CD4-positive, alpha-beta T cell treated with Interferon alpha-2 for 1 hour (primary cell): ENCODE measurements around the gene LILRA6.
"Not testable (repeated sequence)": the region's sequence is repeated elsewhere in the genome, so short reads cannot be mapped to it uniquely, and the experiment has no call there.

Experiments used
- DNase-seq, 2 donors: peaks; one replicate each; pipeline ENCODE4 v3.0.0-alpha.2; 2020 to 2022

The LILRA6 gene

DNA sequence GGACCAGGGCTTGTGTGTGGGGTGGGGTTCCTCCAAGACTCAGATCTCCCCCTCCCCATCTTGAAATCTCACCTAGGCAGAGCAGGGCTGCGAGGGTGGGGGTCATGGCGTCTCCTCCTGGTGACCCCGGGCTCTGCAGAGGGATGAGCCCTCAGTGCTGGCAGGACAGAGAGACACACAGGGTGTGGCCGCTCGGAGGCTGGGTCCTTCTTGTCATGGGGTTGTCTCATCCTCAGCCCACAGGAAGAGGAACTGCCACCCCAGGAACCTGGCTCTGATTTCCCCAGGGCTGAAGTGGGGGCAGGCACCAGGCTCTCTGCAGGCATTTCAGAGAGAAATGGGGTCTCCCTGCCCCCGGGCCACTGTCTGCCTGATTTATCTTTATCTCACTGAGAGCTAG lies at the start of gene LILRA6:
Gene LILRA6, minus strand, starts transcription at position 145 of the 400 bp plus-strand sequence.
- DNase-seq, result peak; percentile 9 to 39

DNA sequence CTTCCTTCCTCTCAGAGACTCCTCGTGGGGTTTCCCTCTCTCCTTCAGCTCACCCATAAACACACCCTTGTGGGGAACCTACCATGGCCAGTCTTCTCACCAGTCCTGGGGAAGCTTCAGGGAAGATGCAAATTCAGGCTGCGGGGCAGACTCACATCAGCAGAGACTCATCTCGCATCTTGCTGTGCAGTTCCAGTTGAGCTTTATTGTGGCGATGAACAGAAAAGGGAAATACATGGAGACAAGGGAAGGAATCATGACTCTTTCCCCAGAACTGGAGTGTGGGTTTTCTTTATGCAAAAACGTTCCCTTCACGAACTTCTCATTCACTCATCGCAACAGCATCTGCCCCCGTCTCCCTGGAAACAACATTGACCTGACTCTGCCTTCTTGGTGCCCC lies 46.6 kb upstream of the LILRA6 start:
- DNase-seq, result not testable (repeated sequence)

DNA sequence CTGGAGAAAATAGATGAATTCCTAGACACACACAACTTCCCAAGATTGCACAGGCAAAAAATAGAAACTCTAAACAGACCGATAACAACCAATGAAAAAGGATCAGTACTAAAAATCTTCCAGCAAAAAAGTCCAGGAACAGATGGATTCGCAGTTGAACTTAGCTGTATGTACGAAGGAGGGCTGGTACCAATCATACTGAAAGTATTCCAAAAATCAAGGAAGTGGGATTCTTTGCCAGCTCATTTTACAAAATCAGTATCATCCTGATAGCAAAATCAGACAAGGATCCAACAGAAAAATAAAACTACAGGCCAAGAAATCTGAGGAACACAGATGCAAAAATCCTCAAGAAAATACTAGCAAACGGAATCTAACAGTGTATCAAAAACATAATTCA lies 44.9 kb upstream of the LILRA6 start:
- DNase-seq, result no peak

DNA sequence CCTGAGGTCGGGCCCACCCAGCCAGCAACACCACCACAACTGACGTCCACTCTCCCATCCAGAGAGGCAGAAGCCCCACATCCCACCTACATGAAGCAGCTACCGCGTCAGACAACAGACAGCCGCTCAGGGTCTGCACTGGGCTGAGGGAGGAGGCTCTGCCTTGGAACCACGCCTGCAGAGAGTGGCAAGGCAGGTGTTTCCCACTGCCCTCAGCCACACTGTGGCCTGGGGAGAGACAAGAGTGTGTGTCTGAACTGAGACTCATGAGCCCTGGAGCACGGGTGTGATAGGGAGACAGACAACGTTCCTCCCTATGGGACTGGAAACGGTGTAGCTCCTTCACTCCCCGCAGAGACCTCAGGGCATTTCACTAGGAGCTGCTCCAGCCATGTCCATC lies 43.7 kb upstream of the LILRA6 start:
- DNase-seq, result not testable (repeated sequence)

DNA sequence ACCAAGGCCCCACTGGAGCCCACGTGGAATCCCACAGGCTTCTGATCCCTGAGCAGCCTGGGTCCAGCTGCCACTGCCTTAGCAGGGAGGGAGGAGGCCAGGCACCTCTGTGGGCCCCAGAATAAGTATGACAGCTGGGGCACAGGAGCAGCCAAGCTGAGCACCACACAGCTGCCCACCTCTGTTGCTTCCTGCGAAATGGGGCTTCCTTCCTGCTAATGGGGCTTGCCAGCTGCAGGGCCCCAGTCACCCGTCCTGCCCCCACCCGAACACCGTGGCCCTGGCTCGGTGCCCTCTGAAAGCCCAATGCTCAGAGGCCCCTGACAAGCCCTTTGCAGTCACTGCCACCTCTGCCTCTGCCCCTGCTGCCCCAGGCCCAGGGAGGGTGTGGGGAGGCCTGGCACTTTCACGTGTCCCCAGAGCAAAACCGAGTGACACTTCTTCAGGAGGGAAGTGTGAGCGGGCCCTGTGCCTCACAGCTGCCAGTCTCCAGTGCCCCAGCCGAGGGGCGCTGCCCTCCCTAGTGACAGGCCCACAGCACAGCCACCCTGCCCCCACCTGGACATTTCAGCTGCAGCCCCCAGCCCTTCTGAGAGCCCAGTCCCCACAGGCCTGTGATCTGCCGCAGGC lies 43.0 kb upstream of the LILRA6 start:
- DNase-seq, result peak in 1 of 2 donors; percentile 51

DNA sequence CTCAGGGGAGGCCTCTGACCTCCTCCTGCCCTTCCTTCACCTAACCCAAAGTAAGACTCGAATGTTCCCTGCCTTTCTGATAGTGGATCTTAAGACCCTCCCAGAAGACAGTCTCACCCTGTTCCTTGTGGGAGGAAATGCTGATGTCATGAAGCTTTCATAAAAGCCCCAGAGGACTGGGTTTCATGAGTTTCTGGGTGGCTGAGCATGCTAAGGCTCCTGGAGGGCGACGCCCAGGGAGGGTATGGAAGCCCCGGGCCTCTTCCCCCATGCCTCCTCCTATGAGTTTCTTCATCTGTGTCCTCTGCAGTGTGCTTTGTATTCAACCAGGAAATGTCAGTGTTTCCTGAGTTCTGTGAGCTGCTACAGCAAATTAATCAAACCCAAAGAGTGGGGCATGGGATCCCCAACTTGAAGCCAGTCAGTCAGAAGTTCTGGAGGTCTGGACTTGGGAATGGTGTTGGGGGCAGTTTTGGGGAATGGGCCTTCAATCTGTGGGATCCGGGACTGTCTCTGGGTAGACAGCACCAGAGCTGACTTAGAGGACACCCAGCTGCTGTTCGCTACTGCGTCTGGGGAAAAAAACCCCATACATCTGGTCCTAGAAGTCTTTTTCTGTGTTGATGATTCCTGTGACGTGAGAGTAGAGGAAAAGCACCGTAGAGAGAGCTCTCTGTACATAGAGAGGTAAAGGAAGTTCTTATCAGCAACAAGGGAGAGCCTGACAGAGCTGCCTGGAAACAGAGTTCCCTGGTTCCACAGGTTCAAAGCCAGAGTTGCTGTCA lies 40.3 kb upstream of the LILRA6 start:
- DNase-seq, result peak in 1 of 2 donors; percentile 41

DNA sequence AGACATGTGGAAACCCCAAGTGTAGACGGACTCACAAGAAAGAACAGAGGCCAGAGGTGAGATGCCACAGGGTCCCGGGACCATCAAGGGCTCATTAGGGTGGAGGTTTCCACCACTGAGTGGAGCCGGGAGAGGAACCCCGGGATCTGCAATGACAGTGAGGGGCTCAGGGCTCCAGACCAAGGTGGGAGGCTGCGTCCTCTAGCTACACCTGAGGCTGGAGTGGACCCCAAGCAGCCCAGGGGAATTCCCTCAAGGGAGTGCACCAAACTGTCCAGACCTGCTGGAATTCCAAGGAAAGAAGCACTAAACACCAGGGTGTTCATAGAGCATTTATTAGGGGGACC lies 39.1 kb upstream of the LILRA6 start:
- DNase-seq, result not testable (repeated sequence)

DNA sequence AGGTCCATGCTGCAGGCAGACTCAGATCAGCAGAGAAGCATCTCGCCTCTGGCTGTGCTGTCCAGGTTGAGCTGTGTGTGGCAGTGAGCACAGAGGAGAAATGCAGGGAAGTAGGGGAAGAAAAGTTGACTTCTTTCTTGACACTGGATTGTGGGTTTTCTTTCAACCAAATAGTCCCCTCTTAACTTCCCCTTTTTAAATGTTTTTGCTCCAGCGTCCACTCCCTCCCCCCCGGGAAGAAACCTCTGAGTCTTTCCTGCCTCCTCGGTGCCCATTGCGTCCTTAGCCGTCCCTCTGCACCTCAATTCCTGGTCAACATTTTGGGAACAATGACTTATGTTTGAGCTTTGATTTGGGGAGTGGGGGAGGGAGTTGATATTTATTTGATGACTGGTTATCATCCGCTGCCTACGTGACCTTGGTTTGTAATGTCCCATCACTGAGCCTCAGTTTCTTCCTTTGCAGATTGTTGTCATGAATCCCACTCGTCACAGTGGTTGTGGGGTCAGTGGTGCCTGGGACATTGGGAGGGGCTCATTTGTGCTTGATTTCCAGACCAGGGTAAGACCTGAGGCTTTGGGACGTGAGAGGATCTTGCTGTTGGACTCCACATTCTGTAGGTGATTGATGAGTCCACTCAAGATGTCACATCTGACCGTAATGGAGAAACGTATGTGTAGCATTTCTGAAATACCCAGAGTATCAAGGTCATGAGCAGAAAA lies 38.6 kb upstream of the LILRA6 start, which contains the start of gene LILRB2:
Gene LILRB2, minus strand, starts transcription at position 104 of the 722 bp plus-strand sequence. CDS start 614 bp downstream, outside the sequence.
- peak in 1 of 2 donors; percentile 31 for DNase-seq

DNA sequence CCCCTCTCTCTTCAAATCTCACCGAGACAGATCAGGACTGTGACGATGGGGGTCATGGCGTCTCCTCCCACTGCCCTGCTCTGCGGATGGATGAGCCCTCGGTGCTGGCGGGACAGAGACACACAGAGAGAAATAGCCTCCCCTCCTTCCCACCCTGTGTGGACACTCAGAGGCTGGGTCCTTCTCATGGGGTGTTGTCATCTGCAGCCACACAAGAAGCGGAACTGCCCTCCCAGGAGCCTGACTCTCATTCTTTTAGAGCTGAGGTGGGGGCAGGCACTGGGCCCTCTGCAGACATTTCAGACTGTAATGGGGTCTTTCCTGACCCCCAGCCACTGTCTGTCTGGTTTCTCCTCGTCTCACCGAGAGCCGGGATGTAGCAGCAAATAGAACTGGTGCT lies 37.9 kb upstream of the LILRA6 start:
- DNase-seq, result peak in 1 of 2 donors; percentile 40

DNA sequence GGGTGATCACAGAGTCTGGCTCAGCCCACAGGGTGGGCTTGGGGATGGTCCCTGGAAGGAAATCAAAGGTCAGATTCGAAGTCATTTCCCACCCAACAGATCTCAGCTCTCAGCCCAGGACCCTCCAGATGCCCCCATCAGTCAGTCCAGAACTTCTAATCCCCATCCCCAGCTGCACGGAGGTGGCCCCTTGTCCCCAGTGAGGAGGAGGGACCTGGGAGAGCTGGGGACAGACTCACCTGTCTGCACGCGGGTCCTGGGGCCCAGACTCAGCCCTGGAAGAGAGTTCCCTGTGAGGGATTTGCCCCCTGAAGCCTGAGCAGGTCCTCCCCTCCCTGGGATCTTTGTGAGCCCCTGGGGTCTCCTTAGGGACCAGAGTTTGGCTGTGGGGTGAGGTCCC lies 37.4 kb upstream of the LILRA6 start:
- not testable (repeated sequence) for DNase-seq

DNA sequence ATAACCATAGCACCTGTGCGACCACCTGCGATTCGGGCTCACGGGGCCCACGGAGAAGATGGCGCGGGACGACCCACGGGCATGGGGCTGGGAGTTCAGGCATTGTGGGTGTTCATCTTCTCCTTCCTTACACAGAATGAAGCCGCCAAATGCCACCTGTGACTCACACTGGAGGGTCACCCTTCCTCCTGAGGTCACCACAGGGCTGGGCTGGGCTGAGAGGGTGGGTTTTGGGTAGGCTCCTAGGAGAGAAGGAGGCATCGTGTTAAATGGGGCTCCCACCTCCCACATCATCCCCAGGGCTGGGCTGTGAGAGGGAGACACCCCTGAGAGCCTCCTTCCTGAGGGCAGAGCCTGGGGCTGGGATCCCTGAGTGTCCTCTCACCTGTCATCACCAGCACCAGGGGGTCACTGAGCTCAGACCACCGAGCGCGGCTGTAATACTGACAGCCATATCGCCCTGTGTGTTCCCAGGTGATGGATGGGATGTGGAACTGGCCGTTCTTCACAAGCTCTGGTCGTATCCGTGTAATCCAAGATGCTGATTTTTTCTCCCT lies 36.9 kb upstream of the LILRA6 start:
- DNase-seq, result no peak

DNA sequence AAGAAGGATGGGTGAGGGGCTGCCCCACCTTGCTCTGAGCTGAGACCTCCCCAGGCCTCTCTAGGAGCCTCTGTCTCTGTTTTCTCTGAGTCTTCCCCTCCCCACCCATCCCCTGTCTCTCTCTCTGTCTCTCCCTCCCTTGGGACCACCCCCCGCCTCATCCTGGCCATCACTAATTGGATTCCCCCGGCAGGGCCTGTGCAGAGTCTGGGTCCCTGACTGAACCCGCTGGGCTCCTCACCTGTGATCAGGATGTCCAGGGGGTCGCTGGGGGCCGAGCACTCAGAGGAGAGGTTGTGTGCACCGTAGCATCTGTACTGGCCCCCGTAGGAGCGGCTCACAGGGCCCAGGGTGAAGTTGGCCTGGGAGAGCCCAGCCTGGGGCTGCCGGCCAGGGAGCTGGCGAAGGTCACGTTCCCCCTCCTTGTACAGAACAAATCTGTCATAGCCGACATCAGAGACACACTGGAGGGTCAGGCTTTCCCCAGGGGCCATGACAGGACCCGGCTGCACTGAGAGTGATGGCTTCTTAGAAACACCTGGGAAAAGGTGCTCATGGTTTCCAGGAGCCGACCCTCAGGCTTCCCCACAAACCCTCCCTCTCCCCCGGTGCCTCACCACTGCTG lies 36.1 kb upstream of the LILRA6 start:
- not testable (repeated sequence) for DNase-seq

DNA sequence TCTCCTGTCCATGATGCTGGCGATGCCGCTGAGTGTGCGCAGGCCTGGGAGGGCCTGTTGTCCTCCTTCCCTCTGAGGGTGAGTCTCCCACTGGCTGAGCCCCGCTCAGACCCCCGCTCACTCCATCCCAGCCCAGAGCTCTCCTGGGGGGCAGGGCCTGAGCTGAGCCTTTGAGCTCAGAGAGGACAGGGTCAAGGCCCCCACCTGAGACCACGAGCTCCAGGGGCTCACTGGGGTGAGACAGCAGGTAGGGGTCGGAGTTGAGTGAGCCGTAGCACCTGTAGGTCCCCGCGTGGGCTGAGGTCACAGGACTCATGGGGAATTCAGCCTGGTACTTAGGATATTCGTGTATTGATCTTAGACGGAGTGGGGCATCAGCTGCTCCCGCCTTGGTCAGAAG lies 35.5 kb upstream of the LILRA6 start:
- not testable (repeated sequence) for DNase-seq

DNA sequence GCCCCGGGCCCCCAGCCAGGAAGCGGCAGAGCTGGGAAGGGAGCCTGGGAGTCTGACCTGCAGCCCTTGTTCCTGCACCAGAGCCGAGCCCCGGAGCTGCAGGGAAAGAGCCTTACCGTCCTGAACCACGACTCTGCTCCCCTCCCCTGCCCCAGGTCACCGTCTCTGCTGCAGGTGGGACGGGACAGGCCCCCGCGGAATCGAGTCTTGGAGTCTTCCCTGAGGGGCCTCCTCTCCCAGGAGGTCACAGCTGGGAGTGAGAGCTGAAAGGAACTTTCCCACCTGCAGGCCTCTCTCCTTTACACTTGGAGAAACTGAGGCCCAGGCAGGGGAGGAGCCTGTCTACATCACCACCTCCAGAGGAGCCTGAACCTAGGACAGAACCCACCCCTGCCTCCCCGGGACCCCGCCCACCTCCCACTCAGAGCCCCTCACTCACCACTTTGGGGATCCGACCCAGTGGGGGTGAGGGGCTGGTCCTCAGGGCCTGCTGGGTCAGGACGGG lies 34.6 kb upstream of the LILRA6 start:
- not testable (repeated sequence) for DNase-seq

DNA sequence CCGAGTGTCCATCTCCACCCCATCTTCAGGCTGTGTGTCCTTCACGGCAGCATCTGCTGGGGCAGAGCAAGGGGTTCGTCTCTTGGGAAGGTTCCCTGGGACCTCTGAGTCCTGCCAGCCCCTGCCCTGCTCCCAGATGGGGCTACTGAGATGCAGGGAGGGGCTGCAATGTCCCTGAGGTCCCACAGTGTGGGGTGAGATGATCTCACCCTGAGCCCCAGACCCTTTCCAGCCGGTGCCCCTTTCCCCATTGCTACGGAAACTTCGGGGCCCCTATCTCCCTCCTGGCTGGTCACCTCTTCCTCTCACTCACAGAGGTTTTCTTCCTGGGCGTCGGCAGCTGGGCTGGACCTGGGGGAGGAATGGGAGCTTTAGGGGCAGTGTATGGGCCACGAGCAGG lies 33.4 kb upstream of the LILRA6 start:
- no peak for DNase-seq

DNA sequence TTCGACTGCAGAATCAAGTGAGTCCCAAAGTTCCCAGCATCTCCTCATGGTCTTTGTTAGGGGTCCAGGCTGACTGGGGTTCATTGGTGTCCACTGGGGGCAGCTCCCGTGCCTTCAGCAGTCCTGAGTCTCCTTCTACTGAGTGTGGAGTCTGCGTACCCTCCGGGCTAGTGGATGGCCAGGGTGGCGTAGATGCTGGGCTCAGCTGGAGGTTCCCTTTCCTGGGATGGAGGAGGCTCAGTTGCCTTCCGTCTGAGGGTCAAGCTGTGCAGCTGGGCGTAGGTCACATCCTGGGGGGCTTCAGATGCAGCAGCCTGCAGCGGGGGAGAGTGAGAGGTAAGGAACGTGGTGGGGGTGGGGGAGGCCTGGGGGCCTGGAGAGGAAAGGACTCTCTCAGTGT lies 31.9 kb upstream of the LILRA6 start:
- not testable (repeated sequence) for DNase-seq

DNA sequence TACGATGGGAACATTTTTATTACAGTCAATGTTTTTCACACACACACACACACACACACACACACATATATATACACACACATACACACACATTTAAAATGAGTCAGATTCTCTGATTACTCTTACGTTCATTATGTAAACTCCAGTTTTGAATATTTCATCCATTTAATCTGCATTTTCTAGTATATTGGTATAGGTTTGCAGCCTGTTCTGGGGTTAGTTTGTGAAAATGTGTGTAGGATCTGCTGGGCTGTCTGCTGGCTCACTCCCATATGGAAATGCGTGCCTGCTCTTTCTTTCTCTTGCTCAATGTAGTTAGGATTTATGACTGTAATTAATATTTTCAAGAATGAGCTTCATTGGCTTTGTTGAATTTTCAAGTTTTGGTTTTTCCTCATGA lies 31.2 kb upstream of the LILRA6 start:
- no peak for DNase-seq

DNA sequence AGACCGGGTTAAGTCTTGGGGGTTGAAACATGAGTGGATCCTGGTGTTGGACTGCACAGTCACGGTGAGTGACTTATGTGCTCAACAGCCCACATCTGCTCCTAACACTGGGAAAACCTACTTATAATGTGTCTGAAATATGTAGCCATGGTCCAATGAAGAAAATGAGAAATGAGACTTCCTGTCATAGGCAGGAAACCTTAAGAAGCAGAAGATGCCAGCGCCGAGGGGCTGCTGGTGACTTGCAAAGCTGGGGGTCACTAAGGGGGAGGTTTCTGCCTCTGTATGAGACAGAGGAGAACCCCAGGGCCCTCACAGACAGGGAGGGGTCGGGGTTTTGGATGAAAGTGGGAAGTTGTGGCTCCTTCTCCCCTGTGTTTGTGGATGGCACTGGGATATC lies 29.6 kb upstream of the LILRA6 start:
- peak in 1 of 2 donors; percentile 38 for DNase-seq

DNA sequence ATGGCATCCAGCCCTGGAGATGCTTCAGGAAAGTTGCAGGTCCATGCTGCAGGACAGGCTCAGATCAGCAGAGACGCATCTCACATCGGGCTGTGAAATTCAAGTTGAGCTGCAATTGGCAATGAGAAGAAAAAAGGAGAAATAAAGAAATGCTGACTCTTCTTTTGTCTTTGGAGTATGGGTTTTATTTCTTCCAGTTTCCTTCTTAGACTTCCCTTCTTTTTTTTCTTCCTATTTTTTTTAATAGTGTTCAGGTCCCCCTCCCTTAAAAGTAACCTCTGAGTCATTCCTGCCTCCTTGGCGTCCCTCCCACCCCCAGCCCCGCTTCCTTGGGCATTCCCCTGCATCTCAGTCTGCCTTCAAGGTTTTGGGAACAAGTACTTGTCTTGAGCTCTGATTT lies 29.0 kb upstream of the LILRA6 start:
- DNase-seq, result peak in 1 of 2 donors; percentile 62

DNA sequence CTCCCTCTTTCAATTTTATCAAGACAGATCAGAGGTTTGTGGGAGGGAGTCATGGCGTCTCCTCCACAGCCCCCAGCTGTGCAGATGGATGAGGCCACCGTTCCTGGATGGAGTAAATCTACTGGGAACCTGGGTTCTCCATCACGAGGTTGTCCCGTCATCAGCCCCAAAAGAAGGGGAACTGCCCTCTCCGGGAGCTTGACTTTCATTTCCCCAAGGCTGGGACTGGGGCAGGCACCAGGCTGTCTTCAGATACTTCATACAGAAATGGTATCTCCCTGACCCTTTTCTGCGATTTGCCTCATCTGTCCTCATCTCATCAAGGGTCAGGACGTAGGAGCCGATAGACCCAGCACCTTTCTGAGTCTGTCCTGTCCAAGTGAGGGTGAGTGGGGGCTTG lies 28.5 kb upstream of the LILRA6 start:
- DNase-seq, result peak; percentile 25 to 68

DNA sequence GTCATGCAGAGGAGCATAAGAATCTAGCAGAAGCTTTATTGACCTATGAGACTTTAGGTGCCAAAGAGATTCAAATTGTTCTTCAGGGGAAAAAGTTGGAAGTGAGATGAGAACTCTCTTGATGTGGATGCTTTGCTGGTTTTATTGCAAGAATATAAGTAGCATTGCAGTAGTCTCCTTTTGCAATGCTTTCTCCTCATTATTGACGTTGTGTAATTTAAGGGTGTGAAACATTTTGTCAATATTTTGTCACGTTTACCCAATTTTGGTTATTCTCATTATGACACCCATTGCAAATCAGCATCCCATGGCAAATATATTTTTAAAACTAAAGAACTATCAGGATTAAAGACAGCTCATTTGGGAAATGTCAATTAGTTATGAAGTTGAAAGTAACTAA lies 26.3 kb upstream of the LILRA6 start:
- DNase-seq, result no peak

DNA sequence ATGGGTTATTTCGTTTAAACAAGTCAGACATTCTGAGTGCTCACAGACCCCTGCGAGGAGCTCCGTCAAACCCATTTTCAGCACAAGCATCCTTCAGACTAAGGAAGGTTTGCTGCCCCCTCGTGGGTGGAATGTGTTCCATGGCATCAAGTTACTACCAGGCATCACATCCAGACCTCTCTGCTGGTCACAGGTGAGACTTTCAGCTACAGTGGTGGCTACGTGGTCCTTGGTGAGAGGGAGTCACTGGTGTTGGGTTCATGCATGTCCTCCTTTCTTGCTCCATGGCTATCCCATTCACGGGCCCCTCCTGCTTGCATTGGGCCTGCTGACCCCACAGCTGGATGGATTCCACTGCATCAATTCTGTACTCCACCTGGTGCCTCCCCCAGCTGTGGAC lies 23.5 kb upstream of the LILRA6 start:
- peak; percentile 64 to 71 for DNase-seq

DNA sequence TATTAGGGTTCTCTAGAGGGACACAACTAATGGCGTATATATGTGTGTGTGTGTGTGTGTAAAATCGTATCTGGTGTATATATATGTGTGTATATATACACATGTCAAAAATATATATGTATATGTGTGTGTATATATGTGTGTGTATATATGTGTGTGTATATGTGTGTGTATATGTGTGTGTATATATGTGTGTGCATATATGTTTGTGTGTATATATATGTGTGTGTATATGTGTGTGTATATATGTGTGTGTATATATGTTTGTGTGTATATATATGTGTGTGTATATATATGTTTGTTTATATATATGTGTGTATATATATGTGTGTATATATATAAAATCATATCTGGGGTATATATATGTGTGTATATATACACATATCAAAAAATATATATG lies 19.9 kb upstream of the LILRA6 start:
- no peak for DNase-seq
